C4-2B (cell line): Measurements from ENCODE around the gene EMC9.

Source experiments
- H3K27ac ChIP-seq: fragments of 450-650 bp; 2 replicates; pipeline ENCODE4 v1.5.1; 2017
- ZFX ChIP-seq: fragments of 450-650 bp; IDR thresholded peaks from 2 replicates; pipeline ENCODE4 v1.6.1; 2017
- TF ChIP-seq, protein P1 (sequence below): fragments of 450-650 bp; conservative IDR thresholded peaks from 2 replicates; pipeline ENCODE4 v1.5.1; 2017; ENCODE audit warnings: mild to moderate bottlenecking

The EMC9 gene

DNA sequence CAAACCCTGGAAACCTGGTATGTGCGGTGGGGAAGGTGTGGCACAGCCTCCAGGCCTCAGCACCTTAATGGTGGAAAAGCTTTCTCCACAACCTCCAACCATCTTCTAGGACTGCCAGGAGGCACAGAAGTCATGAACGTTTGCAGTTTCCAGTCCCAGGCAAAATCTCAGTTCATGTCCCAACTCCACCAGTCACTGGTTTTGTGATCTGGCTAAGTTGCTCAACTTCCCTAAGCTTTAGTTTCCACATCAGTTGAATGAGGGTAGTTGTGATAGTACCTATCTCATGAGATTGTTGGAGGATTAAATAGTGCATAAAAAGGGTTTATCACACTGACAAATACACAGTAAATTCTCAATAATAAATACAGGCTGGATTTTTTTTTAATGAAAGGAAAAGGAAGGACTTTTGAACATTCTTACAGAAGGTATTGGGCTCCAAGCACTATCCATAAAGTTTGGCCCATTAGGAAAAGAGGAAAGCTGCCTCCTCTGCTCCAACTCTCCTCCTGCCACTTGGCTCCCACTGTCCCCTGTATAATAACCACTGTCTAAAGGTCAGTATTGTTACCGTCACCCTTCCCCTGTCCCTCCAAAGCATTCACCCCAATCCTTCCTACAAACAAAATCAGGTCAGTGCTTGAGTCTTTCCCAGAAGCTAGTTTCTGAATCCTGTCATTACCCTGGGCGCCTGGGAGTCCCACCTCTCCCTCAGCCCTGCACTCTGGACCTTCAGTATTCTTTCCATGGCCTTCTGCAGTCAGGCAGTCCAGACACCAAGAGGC is 41.0 kb downstream of the EMC9 start:
- no peak for TF ChIP-seq ZFX
- TF ChIP-seq, protein P1, sequence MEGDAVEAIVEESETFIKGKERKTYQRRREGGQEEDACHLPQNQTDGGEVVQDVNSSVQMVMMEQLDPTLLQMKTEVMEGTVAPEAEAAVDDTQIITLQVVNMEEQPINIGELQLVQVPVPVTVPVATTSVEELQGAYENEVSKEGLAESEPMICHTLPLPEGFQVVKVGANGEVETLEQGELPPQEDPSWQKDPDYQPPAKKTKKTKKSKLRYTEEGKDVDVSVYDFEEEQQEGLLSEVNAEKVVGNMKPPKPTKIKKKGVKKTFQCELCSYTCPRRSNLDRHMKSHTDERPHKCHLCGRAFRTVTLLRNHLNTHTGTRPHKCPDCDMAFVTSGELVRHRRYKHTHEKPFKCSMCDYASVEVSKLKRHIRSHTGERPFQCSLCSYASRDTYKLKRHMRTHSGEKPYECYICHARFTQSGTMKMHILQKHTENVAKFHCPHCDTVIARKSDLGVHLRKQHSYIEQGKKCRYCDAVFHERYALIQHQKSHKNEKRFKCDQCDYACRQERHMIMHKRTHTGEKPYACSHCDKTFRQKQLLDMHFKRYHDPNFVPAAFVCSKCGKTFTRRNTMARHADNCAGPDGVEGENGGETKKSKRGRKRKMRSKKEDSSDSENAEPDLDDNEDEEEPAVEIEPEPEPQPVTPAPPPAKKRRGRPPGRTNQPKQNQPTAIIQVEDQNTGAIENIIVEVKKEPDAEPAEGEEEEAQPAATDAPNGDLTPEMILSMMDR, result no peak
- H3K27ac ChIP-seq, result no peak overlapping the region

DNA sequence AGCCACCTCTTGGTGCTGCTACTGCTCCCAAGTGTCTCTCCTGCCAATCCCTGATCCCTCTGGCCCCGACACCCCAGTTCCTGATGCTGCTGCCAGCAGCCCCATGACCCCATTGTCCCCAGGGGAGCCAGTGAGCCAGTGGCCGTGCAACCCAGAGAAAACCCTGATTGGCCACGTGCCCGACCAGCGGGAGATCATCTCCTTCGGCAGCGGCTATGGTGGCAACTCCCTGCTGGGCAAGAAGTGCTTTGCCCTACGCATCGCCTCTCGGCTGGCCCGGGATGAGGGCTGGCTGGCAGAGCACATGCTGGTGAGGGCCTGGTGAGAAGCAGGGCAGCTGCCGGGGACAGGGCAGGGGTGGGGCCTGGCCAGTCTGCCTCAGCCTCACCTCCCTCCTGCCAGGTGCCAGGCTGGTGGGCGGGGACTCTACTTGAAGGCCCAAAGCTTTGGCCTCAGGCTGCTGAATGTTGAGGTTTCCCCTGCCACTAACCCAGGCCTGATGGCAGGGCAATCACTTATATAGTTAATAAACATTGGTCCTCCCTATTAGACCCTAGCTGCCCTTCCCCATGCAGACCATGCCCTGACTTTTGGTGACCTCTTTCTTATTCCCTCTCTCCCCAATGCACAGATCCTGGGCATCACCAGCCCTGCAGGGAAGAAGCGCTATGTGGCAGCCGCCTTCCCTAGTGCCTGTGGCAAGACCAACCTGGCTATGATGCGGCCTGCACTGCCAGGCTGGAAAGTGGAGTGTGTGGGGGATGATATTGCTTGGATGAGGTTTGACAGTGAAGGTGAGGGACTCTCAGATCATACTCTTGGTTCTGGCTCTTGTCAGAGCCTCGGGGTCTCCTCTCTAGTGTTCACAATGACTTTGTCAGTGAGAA is 42.2 kb downstream of the EMC9 start:
- TF ChIP-seq ZFX, result no peak
- TF ChIP-seq, protein P1, result no peak

DNA sequence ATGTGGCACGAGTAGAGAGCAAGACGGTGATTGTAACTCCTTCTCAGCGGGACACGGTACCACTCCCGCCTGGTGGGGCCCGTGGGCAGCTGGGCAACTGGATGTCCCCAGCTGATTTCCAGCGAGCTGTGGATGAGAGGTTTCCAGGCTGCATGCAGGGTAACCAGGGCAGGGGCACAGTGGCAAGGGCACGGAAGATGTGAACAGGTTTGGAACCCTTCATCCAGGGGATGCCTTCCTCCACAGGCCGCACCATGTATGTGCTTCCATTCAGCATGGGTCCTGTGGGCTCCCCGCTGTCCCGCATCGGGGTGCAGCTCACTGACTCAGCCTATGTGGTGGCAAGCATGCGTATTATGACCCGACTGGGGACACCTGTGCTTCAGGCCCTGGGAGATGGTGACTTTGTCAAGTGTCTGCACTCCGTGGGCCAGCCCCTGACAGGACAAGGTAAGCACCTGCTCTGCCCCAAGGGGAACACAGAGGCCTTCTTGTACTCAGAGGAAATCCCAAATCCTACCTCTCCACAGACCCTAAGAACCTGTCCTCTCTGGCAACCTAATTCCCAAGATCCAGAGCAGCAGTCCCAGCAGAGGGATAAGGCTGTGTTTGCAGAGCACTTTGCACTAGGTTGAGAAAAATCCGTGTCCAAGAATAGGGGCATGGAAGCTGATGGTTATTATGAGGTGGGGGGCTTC is 43.0 kb downstream of the EMC9 start:
- no peak for TF ChIP-seq ZFX
- TF ChIP-seq, protein P1, result no peak

More for the DNA sequence above, 42.2 kb downstream of the EMC9 start:
- no peak overlapping the region for H3K27ac ChIP-seq

DNA sequence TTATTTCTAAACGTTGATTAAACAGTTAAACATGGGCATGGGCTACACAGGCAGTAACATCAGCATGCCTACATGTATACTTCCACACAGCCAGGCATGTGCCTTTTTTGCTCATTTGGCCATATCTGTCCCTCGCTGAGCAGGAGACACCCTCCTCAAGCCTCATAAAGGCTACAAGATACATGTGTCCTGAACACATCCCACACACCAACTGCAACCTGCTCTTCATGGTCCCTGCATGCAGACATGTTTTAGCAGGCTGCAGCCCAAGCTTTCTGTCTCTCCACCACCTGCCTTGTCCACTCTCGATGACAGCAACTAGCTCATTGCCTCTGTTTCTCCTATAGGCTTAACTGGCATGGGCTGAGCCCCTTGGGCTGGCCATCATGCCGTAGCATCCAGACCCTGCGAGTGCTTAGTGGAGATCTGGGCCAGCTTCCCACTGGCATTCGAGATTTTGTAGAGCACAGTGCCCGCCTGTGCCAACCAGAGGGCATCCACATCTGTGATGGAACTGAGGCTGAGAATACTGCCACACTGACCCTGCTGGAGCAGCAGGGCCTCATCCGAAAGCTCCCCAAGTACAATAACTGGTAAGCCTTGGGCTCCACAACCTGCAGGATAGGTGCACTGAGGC is 44.7 kb downstream of the EMC9 start:
- no peak for TF ChIP-seq ZFX
- TF ChIP-seq, protein P1, result no peak
- no peak overlapping the region for H3K27ac ChIP-seq

More for the DNA sequence above, 43.0 kb downstream of the EMC9 start:
- H3K27ac ChIP-seq, result no peak overlapping the region

DNA sequence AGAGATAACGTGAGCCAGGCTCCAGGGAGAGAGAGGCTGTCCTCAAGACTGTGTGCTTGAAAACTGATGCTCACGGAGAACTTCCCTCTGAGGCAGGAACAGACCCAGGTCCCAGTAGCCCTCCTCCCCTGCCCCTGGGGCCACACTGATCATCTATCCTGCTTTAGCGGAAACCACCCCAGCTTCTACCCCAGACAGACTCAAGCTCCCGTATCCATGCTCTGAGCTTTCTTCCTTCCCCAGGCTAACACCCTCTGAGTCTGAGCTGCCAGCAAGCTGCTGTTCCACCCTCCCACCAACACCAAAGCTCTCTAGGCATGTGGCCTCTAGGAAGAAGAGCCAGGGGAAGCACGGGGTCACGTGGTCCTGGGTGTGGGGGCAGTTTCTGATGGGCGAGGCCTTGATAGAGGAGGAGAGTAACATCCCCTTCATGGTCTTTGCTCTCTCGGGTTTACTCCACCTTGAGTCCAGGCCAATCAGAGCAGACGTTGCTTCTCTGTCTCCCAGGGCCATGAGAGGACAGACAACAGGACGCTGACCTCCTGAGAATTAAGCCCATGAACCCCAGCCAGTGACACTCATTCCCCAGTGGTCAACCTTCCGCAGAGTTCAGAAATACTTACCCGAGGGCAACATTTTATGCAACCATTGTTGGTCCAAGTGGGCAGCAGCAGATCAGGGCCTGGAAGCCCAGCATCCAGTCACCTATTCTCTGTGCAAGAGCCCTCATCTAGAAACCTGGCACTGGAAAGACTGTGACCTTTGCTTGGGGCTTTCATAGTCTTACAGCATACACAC is 45.9 kb downstream of the EMC9 start:
- TF ChIP-seq, protein P1, result no peak
- no peak for TF ChIP-seq ZFX
- peak overlapping the region; percentile 98 for H3K27ac ChIP-seq

DNA sequence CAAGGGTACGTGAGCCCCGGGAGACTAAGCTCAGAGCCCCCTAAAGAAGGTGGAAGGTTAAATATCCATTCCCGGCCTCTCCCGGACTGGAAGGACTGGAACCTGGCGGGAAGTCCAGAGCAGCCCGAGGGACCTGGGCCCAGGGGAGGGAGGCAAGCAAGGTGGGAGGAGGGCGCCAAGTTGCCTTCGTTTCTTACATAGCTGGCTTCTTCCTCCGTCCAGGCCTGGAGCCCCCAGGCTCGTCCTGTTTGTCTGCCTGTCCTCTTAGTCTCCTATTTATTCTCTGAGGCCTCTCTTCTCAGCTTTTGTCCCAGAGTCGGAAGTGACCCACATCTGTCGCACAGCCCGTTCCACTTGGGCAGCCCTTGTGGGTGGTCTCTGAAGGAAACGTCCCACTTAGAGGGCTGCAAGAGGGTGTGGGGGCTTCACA is 46.5 kb downstream of the EMC9 start:
- TF ChIP-seq, protein P1, result no peak
- TF ChIP-seq ZFX, result 0 out of 2 replicates have a peak, but pooled peaks have one; percentile 16
- peak overlapping the region; percentile 98 for H3K27ac ChIP-seq
